ENCODE data around the gene DTNA.
A peak's percentile ranks its signal among the peaks of the same experiment; 100 is the strongest.
"Not testable (repeated sequence)": the region's sequence is repeated elsewhere in the genome, so short reads cannot be mapped to it uniquely, and the experiment has no call there.

DTNA gene

GRCh38 chr18:34864836-34865497 is 154.9 kb downstream of the DTNA start:
- no peak for DNase-seq

- no peak for DNase-seq
Observed at GRCh38 chr18:34866310-34866709, 156.2 kb downstream of the DTNA start.

GRCh38 chr18:34866739-34867138 is 156.6 kb downstream of the DTNA start:
- DNase-seq: no peak

DNA sequence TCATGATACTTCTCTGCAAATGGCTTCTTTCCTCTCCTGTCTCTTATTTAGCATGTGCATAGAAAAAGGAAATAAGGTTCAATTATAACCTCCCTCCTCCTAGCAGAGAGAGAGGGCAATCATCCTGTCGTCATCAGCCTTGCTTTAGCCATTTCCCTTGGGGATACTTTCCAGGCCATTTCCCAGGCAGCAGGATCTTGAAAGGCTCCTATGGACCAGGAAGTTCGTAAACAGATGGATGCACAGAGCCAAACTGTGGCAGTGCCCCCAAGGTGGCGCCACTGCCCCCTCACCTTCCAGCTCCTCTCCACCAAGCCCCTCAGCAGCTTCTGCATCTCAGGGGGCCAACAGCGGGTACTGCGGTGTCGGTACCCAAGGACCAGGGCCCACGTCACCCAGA is 157.4 kb downstream of the DTNA start:
- DNase-seq: peak; percentile 6 to 8

DNA sequence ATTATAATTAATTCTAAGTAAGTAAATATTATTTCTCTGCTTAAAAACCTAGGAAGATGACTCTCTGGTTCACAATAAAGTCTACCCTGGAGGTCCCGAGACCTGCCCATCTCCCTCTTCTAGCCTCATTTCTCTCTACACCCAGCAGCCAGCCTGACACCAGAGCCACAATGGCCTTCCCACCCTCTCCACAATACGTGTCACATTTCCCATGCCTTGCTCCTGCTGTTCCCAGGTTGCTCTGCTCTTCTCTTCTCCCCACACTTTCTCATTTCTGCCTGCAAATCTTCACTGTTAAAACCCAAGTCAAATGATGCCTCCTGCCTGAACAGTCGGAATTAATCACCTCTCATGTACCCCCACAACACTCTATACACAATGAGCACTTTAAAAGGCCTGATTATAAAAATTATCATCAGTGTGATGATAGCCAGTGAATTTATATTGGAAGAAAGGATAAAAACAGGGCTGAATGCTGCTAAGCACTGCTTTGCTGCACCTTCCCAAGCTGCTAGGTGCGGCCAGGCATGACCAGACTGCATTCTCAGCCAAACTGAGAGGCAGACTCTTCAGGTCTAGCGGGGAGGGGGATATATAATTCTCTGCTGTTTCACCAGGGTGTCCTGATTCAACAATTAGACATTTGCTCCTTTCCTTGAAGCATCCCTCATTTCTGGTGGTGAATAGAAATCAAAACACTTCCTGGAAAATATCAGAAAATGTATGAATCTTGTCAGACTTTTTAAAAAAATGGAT is 160.6 kb downstream of the DTNA start:
- DNase-seq: no peak

GRCh38 chr18:34871435-34871834 is 161.3 kb downstream of the DTNA start:
- no peak for DNase-seq

DNA sequence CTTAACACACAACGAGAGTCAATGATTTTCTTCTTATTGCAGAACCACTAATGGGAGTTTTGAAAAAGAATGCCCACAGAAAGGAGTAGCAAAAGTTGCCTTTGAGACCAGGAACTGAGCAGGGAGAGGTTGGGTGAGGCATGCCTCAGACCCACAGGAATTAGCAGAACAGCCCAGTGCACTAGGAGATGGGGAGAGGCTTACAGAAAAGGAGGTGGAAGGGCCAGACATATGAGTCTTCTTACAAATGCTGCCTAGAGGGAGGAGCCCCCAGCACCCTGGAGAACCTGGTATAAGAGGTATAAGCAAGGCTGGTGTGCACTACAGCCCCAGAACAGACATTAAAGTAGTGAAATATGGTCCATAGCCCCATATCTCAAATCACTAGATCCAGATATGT is 162.0 kb downstream of the DTNA start:
- DNase-seq: no peak

DNA sequence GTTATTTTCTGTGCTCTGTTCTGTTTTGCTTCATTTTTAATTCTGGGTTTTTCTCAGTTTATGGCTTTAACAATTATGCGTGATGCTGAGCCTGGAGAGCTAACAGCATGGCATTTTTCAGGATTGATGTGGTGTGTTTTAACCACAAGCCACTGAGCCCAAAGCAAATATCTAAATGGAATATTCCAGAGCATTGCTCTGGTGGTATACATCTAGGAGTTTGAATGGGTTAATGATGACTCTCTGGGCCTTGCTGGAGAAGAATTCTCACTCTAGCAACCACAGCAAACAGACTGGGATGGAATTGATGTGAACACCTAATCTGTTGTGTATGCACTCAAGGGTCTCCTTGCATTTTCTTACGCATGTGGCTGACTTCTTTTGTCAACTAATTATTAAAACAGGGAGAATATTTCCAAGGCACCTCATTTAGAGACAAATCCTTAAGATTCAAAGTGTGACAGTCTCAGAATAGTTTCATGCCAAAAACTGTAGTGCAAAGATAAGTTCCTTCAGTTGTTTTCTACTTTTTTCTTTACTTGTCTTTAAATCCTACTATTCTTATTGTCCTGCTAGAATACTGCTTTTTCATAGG is 164.0 kb downstream of the DTNA start:
- DNase-seq: no peak

- DNase-seq: no peak
Observed at GRCh38 chr18:34875150-34875549, 165.1 kb downstream of the DTNA start.

DNA sequence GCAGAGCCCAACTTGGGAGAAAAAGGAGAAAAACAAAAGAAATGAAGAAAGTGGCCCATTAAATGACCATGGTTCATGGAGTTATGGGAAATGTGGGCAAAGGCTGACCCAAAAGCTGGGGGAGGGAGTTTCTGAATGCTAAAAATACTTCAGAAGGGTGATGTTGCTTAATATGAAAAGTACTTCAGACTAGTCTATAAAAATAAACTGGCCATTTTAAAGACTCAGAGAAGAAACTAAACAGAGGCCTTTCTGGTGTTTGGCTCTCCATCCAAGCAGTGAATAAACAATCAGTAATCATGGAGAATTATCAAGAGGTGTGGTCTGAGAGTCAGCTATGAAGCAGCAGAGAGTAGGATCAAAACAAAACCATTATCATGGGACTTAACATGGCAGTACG is 170.3 kb downstream of the DTNA start:
- DNase-seq: no peak

GRCh38 chr18:34880882-34881834 is 171.1 kb downstream of the DTNA start:
- no peak for DNase-seq

- no peak for DNase-seq
Observed at GRCh38 chr18:34884436-34884835, 174.3 kb downstream of the DTNA start.

GRCh38 chr18:34886177-34886576 is 176.1 kb downstream of the DTNA start:
- no peak for DNase-seq

DNA sequence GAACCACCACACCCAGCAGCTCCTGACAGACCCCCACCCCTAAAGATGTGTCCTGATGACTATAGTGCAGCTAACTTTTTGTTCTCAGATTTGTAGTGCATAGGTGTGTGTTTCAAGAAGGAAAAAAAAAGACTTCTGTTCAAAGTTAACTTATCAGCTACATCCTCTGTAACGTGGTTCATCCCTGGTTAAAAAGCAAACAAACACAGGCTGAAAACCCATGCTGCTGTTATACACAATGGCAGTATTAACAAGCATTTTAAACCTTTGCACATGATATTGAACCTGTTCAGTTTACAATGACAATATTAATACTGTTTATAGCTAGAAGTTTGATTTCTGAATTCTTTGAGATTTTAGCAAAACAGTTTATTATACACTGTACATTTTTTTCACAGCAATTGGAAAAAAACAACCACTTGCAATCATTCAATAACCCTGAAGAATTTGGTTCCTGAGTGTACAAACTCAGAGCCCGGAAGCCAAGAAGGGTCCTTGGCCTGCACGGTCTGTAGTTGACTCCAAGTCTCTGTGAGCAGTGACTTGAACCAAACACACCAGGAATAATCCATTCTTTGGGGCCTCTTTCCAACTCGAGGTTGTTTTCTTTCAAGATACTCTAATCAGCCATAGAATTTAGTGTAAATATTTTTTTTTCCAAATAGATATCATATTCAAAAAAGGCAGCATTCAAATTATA is 177.9 kb downstream of the DTNA start:
- no peak for DNase-seq

GRCh38 chr18:34890486-34891085 is 180.5 kb downstream of the DTNA start:
- no peak for DNase-seq

DNA sequence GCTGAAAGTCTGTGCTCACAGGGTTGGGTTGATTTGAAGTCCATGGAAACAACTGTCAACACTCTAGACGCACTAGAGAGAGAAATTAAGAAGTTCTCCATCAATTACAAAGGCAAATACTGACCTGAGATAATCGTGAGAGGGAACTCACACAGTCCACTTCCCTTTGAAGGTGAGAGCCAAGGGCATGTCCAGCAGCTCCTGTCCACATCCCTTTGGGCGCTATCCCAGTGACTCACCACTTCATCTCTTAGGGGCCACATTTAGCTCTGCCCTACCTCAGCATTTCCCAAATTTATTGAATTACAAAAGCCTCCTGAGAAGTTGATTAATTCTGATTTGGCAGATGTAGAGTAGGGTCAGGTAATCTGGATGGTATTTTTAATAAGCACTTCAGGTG is 182.3 kb downstream of the DTNA start:
- no peak for DNase-seq

GRCh38 chr18:34893239-34893638 is 183.1 kb downstream of the DTNA start:
- DNase-seq: no peak

- no peak for DNase-seq
Observed at GRCh38 chr18:34901299-34901698, 191.2 kb downstream of the DTNA start.

DNA sequence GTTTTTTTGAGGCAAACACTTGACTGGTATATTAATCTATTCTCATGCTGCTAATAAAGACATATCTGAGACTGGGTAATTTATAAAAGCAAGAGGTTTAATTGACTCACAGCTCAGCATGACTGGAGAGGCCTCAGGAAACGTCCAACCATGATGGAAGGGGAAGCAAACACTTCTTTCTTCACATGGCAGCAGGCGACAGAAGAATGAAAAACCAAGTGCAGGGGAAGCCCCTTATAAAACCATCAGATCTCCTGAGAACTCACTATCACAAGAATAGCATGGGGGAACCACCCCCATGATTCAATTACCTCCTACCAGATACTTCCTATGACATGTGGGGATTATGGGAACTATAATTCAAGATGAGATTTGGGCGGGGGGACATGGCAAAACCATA is 194.9 kb downstream of the DTNA start:
- DNase-seq: no peak

GRCh38 chr18:34906985-34907384 is 196.9 kb downstream of the DTNA start:
- DNase-seq: not testable (repeated sequence)

- DNase-seq: no peak
Observed at GRCh38 chr18:34909637-34910364, 199.7 kb downstream of the DTNA start.

Measured in NCI-H446 (cell line).